ENCODE data around the gene SLC25A33. TPM values are rescaled to one million over a fixed set of nuclear protein-coding genes. Genes with fewer than 3 reads are reported as not detected.
"Not testable (repeated sequence)": the region's sequence is repeated elsewhere in the genome, so short reads cannot be mapped to it uniquely, and the experiment has no call there.

The SLC25A33 gene
- total RNA-seq, 1 experiment from 2014 or later, result 11.3 TPM

DNA sequence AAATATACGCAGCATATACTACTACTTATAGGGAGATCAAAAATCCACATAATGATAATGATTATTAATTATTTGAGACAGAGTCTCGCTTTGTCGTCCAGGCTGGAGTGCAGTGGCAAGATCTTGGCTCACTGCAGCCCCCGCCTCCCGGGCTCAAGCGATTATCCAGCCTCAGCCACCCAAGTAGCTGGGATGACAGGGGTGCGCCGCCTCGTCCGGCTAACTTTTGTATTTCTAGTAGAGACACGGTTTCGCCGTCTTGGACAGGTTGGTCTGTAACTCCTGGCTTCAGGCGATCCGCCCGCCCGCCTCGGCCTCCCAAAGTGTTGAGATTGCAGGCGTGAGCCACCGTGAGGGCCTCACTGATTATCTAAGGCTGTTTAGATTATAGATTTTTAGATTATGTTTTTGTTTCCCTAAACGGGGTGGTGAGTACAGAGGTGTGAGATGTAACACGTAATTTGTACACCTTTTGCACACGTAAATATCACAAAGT lies 548 bp upstream of the SLC25A33 start:
- no peak for DNase-seq (ENCODE audit: low read depth)

DNA sequence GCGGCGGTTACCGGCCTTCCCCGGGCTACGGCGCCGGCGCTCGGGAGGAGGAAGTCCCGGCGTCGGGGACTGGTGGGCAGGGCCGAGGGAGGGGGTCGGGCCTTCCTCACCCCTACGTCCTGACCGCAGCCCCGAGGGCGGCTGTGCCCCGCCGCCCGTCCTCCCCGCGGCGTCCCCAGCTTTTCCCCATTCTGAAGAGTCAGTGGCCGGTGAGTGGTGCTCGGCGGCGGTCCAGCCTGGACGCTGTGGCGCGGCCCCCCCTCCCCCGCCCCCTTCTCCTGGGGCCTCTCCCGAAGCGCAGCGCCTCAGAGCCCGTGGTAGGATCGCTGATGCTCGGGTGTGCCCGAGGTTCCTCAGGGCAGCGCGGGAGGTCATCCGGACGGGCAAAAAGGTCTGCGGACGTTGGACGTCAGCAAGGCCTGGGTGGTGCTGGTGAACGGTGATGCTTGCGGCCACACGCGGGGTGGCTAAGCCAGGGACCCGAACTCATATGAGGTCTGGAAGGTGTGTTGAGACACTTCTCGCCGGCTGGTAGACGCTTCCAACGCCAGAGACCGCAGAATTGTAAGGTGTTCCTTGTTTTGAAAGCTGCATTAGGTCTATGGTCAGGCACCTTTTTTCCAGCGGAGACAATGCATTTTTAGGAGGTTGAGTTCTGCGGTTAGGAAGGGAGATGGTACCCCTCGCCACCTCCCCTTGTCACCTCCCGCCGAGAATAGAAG lies 725 bp downstream of the SLC25A33 start:
- DNase-seq (ENCODE audit: low read depth), result peak; percentile 74

DNA sequence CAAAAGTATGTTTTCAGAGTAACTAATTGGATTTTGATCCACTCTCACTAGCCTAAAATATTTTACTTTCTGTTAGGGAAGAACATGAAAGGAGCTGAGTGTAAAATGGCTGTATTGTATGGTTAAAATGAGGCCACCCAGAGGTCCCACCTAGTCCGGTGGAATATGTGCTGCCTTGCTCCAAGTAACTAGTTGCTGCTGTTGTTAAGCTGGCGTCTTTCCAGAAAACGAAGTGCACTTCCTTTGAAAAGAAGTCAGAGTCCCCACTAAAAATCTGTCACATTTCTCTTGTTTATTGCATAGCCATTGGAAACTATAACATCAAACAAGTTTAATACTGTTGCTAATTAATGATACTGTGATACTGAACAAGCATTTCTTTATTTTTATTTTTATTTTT lies 3.2 kb downstream of the SLC25A33 start:
- DNase-seq (ENCODE audit: low read depth), result peak; percentile 47

DNA sequence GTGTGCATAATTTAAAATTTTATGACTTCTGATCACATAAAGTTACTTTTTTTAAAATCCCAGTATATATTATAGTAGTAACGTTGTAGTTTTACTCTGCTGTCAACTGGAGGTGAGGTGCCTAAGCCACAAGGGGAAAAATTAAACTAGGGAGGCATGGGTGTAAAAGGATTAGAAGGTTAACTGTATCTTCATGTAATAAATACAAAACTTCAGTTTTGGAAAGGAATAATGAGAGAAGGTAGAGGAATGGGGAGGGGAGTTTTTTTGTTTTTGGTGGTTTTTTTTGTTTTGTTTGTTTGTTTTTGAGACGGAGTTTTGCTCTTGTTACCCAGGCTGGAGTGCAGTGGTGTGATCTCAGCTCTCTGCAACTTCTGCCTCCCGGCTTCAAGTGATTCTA lies 5.7 kb downstream of the SLC25A33 start:
- no peak for DNase-seq (ENCODE audit: low read depth)

DNA sequence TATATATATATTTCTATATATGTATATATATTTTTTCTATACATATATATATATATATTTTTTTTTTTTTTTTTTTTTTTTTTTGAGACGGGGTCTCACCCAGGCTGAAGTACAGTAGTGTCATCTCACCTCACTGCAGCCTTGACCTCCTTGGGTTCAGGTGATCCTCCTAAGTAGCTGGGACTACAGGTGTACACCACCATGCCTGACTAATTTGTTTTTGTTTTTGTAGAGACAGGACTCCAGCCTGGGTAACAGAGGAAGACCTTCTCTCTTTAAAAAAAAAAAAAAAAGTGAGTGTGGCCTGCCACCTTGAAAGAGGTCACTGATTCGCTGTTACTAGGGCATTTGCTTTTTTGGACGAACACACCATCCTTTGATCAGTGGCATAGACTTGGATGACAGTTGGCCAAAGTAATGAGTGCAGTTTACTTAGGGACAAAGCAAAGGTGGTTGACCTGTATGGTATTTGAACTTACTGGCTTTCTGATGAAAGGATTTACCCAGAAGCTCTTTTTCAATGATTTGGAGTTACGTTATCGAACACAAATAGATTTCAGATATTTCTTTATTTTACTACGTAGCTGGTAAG lies 10.8 kb downstream of the SLC25A33 start:
- no peak for DNase-seq (ENCODE audit: low read depth)

DNA sequence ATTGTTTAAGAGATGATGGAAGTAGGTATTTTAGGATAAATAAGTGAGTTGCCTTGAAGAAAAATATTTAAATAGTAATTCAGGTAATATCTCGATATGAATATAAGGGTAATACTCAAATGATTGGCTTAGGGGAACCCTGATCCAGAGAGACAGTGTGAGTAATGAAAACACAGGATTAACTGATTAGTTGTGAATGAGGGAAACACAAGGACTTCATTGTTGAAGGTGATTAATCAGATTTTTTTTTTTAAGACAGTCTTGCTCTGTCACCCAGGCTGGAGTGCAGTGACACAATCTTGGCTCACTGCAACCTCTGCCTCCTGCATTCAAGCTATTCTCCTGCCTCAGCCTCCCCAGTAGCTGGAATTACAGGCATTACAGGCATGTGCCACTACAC lies 12.7 kb downstream of the SLC25A33 start:
- DNase-seq (ENCODE audit: low read depth), result no peak

DNA sequence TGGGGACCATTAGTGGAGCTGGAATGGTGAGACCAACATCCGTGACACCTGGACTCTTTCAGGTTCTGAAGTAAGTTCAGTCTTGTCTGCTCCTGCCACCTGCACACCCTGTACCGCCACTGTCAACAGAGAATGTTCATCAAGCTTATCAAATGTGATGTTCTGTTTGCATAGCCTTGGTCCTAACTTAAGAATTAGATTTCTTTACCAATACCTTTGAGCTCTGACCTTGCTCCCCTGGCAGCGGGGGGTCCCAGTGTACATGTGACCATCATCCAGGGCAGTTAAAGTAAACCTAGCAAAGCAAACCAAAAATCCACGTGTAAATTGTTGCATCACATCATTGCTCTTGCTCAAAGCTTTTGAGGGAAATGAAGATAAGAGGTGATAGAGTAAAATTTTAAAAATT lies 14.5 kb downstream of the SLC25A33 start:
- no peak for DNase-seq (ENCODE audit: low read depth)

DNA sequence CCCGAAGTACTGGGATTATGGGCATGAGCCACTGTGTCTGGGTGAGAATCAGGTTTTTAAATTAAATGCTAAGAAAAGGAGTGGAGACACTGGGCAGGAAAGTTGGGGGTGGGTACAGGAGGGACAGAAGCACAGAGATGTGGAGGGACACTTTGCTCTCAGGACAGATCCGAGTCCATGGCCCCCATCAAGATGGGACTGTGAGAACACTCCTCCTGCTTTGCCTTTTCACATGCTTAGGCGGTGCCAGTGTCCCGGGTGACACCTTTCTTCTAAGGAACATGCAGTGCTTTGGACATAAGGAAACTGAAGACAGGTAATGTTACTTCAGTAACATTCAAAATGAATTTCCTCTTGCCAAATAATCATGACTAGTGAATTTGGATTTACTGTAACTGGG lies 16.7 kb downstream of the SLC25A33 start:
- no peak for DNase-seq (ENCODE audit: low read depth)

DNA sequence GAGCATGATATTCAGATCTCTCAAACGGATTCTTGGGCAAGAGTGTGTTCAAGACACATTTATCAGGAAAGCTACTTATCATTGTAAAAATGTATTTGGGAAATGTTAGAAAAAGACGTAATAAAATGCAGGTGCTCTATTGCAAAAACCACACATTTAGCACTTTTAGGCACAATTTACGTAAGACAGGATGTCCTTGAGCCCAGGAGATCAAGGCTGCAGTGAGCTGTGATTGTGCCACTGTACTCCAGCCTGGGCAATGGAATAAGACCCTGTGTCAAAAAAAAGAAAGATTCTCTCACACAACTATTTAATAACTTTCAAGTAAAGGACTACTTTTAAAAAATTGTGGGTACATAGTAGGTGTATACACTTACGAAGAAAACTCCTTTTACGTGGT lies 18.4 kb downstream of the SLC25A33 start:
- DNase-seq (ENCODE audit: low read depth), result no peak

DNA sequence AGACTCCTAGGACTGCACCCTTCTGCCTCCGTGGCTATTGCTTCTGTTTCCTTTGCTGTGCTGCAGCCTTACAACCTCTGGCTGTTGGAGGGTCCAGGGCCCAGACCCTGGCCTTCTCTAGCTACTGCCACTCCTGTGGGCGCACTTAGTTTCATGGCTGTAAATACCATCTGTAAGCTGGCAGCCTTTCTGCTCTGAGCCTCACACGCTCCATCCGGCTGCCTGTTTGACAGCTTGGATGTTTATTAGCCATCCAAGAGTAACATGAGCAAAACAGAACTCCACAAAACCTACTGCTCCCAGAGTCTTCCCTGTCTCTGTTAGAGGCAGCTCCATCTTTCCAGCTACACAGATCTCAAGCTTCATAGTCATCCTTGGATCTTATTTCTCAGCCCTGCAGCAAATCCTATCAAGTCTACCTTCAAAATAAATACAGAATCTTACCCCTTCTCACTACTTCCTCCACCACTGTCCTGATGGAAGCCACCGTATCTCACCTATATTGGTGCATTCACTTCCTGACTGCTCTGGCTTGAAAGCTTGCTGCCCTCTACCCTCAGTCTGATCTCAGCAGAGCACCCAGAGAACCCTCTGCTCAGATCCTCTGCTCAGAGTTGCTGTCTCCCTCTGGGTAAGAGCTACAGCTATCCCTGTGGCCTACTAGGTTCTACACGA lies 19.1 kb downstream of the SLC25A33 start:
- DNase-seq (ENCODE audit: low read depth), result no peak

DNA sequence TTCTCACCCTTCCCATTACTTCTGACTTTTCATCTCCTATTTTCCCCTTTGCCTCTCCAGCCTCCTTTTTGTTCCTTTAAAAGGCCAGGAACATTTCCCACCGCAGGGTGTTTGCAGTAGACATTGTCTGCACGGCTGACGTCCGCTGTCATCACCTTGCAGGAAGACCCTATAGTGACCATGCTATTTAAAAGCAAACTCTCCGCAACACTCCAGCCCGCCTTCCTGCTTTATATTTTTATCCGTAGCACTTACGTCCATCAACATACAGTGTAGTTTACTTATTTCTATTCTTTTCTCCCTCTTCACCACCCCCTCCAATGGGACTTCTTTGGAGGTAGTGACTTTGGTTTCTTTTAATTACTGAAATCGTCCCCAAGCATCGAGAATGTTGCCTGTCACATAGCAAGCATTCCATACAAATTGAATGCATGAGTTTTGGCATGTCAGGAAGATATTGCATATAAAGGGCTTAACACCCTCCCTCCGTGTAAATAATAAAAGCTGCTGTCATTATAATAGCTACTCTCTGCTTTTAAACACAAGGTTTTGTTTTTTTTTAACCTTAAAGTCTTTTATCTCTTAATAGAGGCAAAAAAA lies 19.8 kb downstream of the SLC25A33 start:
- no peak for DNase-seq (ENCODE audit: low read depth)

DNA sequence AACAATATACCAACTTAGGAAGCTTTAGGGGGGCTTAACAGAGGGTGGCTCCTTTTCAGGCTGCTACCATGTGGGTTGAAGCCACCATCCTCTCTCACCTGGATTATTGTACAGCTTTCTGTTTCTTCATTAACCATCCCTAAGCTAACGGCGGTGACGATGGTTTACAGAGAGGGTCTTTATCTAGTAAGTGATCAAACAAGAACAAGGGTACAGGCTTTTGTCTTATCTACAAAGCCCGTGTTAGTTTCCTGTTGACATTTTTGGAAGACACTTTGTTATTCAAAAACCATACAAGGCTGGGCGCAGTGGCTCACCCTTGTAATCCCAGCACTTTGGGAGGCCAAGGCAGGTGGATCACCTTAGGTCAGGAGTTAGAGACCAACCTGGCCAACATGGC lies 20.4 kb downstream of the SLC25A33 start:
- no peak for DNase-seq (ENCODE audit: low read depth)

DNA sequence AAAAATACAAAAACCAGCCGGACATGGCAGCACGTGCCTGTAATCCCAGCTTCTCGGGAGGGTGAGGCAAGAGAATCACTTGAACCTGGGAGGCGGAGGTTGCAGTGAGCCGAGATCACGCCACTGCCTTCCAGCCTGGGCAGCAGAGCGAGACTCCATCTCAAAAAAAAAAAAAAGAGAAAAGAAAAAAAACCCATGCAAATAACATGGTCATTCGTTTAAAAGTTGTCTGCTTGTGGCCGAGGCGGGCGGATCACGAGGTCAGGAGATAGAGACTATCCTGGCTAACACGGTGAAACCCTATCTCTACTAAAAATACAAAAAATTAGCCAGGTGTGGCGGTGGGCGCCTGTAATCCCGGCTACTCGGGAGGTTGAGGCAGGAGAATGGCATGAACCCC lies 20.8 kb downstream of the SLC25A33 start:
- DNase-seq (ENCODE audit: low read depth), result not testable (repeated sequence)

DNA sequence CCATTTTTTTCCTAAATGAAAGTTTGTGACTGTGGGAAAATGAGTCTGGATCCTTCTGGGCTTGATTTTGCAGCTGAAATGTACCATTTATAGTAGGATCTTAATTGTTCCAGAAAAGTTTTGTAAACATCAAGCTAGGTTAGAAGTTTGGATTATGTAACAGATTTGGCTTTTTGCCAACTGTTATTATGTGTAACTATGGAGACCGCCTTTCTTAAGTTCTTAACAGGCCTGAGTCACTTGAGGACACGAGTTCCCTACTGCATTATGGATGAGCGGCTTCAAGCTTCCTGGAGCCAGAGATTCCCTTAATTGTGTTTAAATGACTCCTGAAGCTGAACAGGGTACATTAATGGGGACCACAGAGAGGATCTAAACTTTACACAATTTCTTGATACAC lies 22.2 kb downstream of the SLC25A33 start:
- peak; percentile 96 for DNase-seq (ENCODE audit: low read depth)

DNA sequence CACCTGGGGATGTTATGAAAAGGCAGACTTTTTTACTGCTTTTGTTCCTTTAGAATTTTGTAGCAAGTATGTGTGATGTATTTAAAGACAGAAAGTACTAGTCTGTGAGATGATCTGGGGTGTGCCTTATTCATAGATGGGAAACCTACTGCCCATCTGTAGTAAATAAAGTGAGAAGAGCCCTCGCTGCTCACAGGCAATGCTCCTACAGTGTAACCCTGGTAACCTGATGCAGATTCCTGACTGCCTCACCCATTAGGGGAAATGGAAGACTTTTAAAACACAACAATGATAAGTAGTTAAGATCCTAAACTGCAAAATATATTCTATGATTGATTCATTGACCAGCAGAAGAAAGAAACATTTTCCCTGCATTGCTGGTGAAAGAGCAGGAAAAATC lies 30.0 kb downstream of the SLC25A33 start:
- DNase-seq (ENCODE audit: low read depth), result no peak

DNA sequence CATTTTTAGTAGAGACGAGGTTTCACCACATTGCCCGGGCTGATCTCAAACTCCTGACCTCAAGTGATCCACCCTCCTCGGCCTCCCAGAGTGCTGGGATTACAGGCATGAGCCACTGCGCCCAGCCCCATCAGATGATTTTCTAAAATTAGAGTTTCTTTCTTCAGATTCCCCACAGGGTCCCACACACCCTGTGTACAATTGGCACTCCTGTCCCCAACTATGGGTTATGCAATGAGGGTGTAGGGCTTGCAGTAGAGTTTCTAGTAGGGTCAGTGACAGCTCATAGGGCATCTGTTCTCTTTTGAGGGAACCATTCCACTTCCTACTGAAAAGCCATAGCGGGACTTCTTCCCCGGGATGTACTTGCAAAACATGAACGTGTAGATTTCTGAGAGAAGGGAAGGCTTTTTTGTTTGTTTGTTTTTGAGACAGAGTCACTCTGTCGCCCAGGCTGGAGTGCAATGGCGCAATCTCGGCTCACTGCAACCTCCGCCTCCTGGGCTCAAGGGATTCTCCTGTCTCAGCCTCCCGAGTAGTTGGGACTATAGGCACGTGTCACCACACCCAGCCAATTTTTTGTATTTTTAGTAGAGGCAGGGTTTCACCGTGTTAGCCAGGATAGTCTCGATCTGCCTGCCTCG lies 31.7 kb downstream of the SLC25A33 start:
- DNase-seq (ENCODE audit: low read depth), result not testable (repeated sequence)

DNA sequence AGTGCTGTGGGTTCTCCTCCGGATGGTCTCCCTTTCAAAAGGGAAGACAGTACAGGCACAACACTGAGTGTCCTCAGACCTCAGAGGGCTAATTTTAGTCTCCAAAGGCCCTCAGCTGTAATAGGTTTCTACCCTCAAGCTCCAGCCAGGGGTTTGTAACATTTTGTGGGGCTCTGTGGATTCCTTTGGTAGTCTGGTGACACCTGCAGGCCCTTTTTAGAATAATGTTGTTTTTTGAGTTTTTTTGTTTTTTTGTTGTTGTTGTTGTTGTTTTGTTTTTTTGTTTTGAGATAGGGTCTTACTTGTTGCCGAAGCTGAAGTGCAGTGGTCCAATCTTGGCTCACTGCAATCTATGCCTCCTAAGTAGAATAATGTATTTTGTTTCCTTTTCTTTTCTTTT lies 34.5 kb downstream of the SLC25A33 start:
- DNase-seq (ENCODE audit: low read depth), result peak; percentile 47

DNA sequence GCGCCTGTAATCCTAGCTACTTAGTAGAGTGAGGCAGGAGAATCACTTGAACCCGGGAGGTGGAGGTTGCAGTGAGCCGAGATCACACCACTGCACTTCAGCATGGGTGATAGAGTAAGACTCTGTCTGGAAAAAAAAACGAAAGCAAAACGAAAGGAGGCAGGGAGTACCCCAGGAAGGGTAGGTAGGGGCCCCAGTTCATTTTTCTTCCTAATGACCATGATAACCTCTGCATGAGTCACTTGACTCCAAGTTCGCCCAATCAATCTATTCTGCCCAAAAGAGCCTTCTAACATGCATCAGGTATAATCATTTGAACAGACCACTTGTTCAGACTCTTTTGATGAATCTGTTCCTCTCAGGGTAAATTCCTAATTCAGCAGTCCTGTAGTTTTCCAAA lies 36.2 kb downstream of the SLC25A33 start:
- DNase-seq (ENCODE audit: low read depth), result no peak

DNA sequence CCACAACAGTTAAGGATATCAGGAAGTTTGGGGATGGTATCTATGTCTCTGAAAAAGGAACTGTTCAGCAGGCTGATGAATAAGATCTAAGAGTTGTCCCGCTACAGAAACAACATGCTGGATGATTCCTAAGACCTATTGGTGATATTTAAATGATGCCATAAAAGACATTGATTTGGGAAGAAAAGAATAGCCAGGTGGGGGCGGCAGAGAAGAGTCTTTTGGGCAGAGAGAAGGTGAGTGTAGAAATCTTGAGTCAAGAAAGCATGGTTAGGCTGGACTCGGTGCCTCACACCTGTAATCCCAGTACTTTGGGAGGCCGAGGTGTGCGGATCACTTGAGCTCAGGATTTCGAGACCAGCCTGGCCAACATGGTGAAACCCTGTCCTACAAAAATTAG lies 37.6 kb downstream of the SLC25A33 start:
- no peak for DNase-seq (ENCODE audit: low read depth)

DNA sequence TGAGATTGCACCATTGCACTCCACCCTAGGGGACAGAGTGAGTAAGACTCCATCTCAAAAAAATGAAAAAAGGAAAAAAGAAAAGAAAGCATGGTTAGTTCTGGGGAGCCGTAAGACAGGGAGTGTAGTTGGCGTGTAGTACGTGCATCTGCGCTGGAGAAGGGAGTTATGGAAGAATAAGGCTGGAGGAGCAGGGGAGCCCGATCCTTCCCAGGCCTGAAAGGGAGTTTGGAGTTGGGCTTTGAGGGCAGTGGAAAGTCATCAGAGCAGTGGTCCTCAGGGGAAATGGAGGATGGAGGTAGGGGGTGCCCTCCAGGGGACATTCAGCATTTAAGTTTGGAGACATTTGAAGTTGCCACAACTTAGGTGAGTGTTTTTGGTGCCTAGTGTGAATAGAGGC lies 38.2 kb downstream of the SLC25A33 start:
- DNase-seq (ENCODE audit: low read depth), result no peak

DNA sequence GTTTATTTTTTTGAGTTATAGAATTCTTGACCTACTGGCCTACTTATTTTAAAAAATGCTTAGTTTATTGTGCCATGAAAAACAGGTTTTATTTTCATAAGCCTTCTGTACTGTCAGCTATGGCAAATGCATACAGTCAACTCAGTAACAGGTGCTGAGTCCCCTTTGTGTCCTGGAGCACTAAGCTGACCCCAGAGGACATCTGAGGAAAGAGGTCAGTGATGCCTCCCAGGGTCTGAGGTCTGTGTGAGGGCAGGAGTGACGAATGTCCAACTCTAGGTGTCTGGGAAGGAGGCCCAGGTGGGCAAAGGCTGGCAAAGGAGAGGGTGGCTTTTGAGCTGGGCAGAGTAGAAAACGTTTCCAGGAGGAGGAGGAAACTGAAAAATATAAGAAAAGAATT lies 41.7 kb downstream of the SLC25A33 start:
- no peak for DNase-seq (ENCODE audit: low read depth)

DNA sequence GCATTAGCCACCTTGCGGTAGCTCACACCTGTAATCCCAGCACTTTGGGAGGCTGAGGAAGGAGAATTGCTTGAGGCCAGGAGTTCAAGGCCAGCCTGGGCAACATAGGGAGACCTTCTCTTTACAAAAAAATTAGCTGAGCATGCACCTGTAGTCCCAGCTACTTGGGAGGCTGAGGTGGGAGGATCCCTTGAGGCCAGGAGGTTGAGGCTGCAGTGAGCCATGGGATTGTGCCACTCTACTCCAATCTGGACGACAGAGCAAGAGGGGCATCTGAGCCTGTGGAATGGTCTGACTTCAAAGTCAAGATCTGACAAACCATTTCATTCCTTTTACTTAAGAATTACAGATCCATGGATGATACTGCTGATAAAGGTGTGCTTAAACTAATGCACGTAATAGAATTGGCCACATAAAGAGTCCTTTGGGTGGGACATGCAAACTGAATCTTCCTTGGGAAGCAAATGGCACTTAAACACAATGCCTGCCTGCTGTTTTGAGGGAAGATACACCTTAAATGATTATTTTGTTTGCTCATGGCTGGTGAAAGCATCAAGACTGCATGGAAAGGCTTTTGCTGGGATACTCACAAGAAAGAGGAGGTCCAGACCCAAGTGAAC lies 47.0 kb downstream of the SLC25A33 start:
- no peak for DNase-seq (ENCODE audit: low read depth)
